OCI-LY3 (cell line): ENCODE results near the gene SLC5A6.

Experiments used
- H2AFZ ChIP-seq: fragments of 200-600, 300-600 bp; shearing (Covaris generic); 2 replicates; pipeline ENCODE4 v1.6.0; 2014; ENCODE audit warnings: antibody characterized with exemption, low read depth, low read length
- H3K27ac ChIP-seq: fragments of 200-600, 300-600 bp; sonication (generic); 2 replicates; pipeline ENCODE4 v1.5.1; 2014; ENCODE audit warnings: mild to moderate bottlenecking, low read length, moderate library complexity, mixed read lengths
- H3K27me3 ChIP-seq: fragments of 200-600, 300-600 bp; sonication (generic); 2 replicates; pipeline ENCODE4 v1.6.1; 2014; ENCODE audit warnings: low read depth, low read length, mixed read lengths
- H3K36me3 ChIP-seq: fragments of 200-600, 300-600 bp; sonication (generic); replicated peaks from 2 replicates; pipeline ENCODE3; 2014; ENCODE audit warnings: low read depth, low read length, mixed read lengths
- H3K4me1 ChIP-seq: fragments of 300-600, 200-600 bp; sonication (generic); 2 replicates; pipeline ENCODE4 v1.6.1; 2014; ENCODE audit warnings: low read length, mixed read lengths
- H3K4me2 ChIP-seq: fragments of 200-600, 300-600 bp; sonication (generic); 2 replicates; pipeline ENCODE4 v1.6.1; 2014; ENCODE audit warnings: low read length, mixed read lengths
- H3K4me3 ChIP-seq: fragments of 300-600, 200-600 bp; sonication (generic); 2 replicates; pipeline ENCODE4 v1.5.1; 2014; ENCODE audit warnings: antibody characterized with exemption, mild to moderate bottlenecking, low read length, moderate library complexity
- H3K79me2 ChIP-seq: fragments of 300-600, 200-600 bp; shearing (Covaris generic); 2 replicates; pipeline ENCODE4 v1.6.1; 2014; ENCODE audit warnings: mild to moderate bottlenecking, low read length, mixed read lengths
- H3K9ac ChIP-seq: fragments of 300-600, 200-600 bp; shearing (Covaris generic); 2 replicates; pipeline ENCODE4 v1.6.0; 2014; ENCODE audit warnings: mild to moderate bottlenecking, low read length, moderate library complexity
- H3K9me3 ChIP-seq: fragments of 200-600, 300-600 bp; shearing (Covaris generic); 2 replicates; pipeline ENCODE4 v1.6.1; 2014; ENCODE audit warnings: low read length, mixed read lengths; ENCODE audit not compliant: insufficient read depth
- H4K20me1 ChIP-seq: fragments of 200-600, 300-600 bp; sonication (generic); 2 replicates; pipeline ENCODE4 v1.6.1; 2016; ENCODE audit warnings: low read length, mixed read lengths; ENCODE audit not compliant: insufficient read depth
- CTCF ChIP-seq: fragments of 200-600, 300-600 bp; sonication (generic); IDR thresholded peaks from 2 replicates; pipeline ENCODE4 v1.5.1; 2014; ENCODE audit warnings: antibody characterized with exemption, low read length, low read depth
- EZH2phosphoT487 ChIP-seq: fragments of 200-600 bp; shearing (Covaris generic); IDR thresholded peaks from 2 replicates; pipeline ENCODE4 v1.6.1; 2018; ENCODE audit warnings: antibody characterized with exemption, mixed run types, low read depth

The SLC5A6 gene

DNA sequence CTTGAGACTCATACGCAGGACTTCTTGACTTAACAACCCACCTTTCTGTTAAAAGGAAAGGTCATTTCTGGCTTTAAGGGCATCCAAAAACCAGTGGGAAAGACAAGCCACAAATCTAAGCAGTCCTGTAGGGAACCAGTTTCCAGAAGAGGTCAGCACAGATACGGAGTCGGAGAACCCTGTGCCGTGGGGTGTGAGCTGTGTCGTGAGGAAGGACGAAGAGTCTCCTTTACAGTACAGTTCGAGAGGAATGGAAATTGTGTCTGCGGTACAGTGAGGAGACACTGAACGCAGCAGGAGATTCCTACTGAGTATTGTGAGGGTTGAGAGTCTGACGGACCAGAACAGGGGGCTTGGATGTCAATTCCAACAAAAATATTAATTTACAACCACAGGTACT, 33.0 kb upstream of the SLC5A6 start:
- no peaks in the 10 kb centered on the region for H3K79me2 ChIP-seq
- H3K4me3 ChIP-seq, result no peak overlapping the region
- no peak overlapping the region for H3K4me2 ChIP-seq
- no peak overlapping the region for H3K9ac ChIP-seq
- no peak overlapping the region for H3K27ac ChIP-seq
- no peaks in the 10 kb centered on the region for H4K20me1 ChIP-seq
- no peaks in the 10 kb centered on the region for H3K9me3 ChIP-seq
- no peak overlapping the region for H2AFZ ChIP-seq
- no peaks in the 10 kb centered on the region for H3K4me1 ChIP-seq
- H3K27me3 ChIP-seq, result no peaks in the 10 kb centered on the region
- TF ChIP-seq EZH2phosphoT487 (no peak), CTCF (no peak)
- H3K36me3 ChIP-seq, result peaks cover 44% of the 10 kb centered on the region

DNA sequence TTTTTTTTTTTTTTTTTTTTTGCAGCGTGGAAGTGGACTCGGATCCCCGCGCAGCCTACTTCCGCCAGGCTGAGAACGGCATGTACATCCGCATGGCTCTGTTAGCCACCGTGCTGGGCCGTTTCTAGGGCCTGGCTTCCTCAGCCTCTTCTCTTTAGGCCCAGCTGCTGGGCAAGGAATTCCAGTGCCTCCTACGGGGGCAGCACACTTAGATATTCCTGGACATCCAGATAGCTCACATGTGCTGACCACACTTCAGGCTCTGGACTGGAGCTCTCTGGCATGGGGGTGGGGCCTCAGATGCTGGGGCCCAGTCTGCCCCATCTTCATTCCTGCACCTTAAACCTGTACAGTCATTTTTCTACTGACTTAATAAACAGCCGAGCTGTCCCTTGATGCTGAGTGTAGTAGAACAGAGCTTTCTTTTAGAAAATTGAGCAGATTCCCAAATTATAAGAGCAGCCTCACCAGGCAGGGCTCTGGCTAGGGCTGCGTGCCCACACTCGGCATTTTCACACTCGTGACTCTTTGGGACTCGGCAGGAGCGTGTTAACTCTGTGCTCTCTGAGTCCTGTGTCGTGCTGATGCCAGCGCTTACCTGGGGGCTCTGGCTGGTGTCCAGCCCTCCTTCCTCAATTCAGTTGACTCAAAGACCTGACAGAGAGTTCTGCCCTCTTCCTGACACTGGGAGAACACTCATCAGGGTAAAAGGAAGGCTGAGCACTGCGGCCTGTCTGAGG, 31.5 kb upstream of the SLC5A6 start:
- peaks cover 56% of the 10 kb centered on the region for H3K36me3 ChIP-seq
- H3K27ac ChIP-seq, result no peak overlapping the region
- no peaks in the 10 kb centered on the region for H3K4me1 ChIP-seq
- no peaks in the 10 kb centered on the region for H4K20me1 ChIP-seq
- no peaks in the 10 kb centered on the region for H3K79me2 ChIP-seq
- no peaks in the 10 kb centered on the region for H3K9me3 ChIP-seq
- no peaks in the 10 kb centered on the region for H3K27me3 ChIP-seq
- no peak overlapping the region for H3K9ac ChIP-seq
- no peak for TF ChIP-seq EZH2phosphoT487
- no peak for TF ChIP-seq CTCF
- H3K4me2 ChIP-seq, result no peak overlapping the region
- no peak overlapping the region for H2AFZ ChIP-seq
- no peak overlapping the region for H3K4me3 ChIP-seq

GRCh38 chr2:27242614-27242951, 30.5 kb upstream of the SLC5A6 start:
- Histone ChIP-seq H3K79me2 (no peaks in the 10 kb centered on the region), H3K9me3 (no peaks in the 10 kb centered on the region), H2AFZ (no peak overlapping the region), H4K20me1 (no peaks in the 10 kb centered on the region), H3K4me2 (no peak overlapping the region), H3K4me3 (no peak overlapping the region), H3K36me3 (peaks cover 65% of the 10 kb centered on the region), H3K9ac (no peak overlapping the region), H3K4me1 (no peaks in the 10 kb centered on the region), H3K27me3 (no peaks in the 10 kb centered on the region), H3K27ac (no peak overlapping the region)
- TF ChIP-seq CTCF, result no peak
- TF ChIP-seq EZH2phosphoT487, result no peak

DNA sequence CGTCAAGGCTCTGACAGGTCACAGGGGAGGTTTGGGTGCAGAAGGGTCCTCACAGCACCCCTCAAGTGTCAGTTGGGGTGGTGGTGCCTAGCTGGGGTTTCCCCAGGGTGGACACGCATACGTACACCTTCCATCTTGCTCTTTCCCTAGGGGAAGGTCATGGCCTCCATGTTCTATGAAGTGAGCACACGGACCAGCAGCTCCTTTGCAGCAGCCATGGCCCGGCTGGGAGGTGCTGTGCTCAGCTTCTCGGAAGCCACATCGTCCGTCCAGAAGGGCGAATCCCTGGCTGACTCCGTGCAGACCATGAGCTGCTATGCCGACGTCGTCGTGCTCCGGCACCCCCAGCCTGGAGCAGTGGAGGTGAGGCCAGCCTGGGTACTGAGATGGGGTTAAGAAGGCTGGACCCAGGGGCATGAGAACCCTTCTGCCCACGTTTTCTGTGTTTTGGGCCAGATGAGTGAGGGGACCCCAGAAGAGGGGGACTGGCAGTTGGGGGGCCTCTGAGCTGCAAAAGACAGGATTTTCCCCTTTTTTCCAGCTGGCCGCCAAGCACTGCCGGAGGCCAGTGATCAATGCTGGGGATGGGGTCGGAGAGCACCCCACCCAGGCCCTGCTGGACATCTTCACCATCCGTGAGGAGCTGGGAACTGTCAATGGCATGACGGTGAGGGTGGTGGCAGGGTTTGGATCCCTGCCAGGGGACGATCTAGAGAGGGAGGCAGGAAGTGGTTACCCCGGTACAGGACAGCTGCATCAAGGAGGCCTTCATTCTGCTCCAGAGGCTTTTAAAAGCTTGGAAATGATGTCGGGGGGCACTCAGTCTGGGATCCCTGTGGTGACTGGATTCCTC, 29.9 kb upstream of the SLC5A6 start:
- no peaks in the 10 kb centered on the region for H3K9me3 ChIP-seq
- no peak overlapping the region for H3K9ac ChIP-seq
- no peaks in the 10 kb centered on the region for H3K27me3 ChIP-seq
- H3K27ac ChIP-seq, result no peak overlapping the region
- H3K79me2 ChIP-seq, result no peaks in the 10 kb centered on the region
- H2AFZ ChIP-seq, result no peak overlapping the region
- no peaks in the 10 kb centered on the region for H4K20me1 ChIP-seq
- TF ChIP-seq CTCF (no peak), EZH2phosphoT487 (no peak)
- no peak overlapping the region for H3K4me3 ChIP-seq
- H3K36me3 ChIP-seq, result peaks cover 68% of the 10 kb centered on the region
- no peak overlapping the region for H3K4me2 ChIP-seq
- no peaks in the 10 kb centered on the region for H3K4me1 ChIP-seq
